ENCODE measurements around the gene SLIT3.
"Not testable (repeated sequence)": the region's sequence is repeated elsewhere in the genome, so short reads cannot be mapped to it uniquely, and the experiment has no call there.

SLIT3 gene

GRCh38 chr5:168746893-168747640 lies 553.9 kb downstream of the SLIT3 start:
- no peak for FAIRE-seq

GRCh38 chr5:168746126-168746892 lies 554.6 kb downstream of the SLIT3 start:
- FAIRE-seq: not testable (repeated sequence)

GRCh38 chr5:168743617-168744016 lies 557.3 kb downstream of the SLIT3 start:
- FAIRE-seq: no peak

- FAIRE-seq: not testable (repeated sequence)
These were observed 558.6 kb downstream of the SLIT3 start for GRCh38 chr5:168742311-168742710.

GRCh38 chr5:168740811-168741213 lies 560.1 kb downstream of the SLIT3 start:
- FAIRE-seq: no peak

GRCh38 chr5:168740092-168740800 lies 560.7 kb downstream of the SLIT3 start:
- no peak for FAIRE-seq

- no peak for FAIRE-seq
These were observed 563.9 kb downstream of the SLIT3 start for GRCh38 chr5:168737066-168737465.

GRCh38 chr5:168736281-168736831 lies 564.6 kb downstream of the SLIT3 start:
- no peak for FAIRE-seq

GRCh38 chr5:168734620-168735300 lies 566.2 kb downstream of the SLIT3 start:
- FAIRE-seq: no peak

- no peak for FAIRE-seq
These were observed 566.8 kb downstream of the SLIT3 start for GRCh38 chr5:168734119-168734518.

GRCh38 chr5:168728546-168729211 lies 572.3 kb downstream of the SLIT3 start:
- FAIRE-seq: no peak

- no peak for FAIRE-seq
These were observed 573.4 kb downstream of the SLIT3 start for GRCh38 chr5:168727547-168727946.

GRCh38 chr5:168726342-168726741 lies 574.6 kb downstream of the SLIT3 start:
- FAIRE-seq: no peak

GRCh38 chr5:168724227-168724626 lies 576.7 kb downstream of the SLIT3 start:
- FAIRE-seq: no peak

- no peak for FAIRE-seq
These were observed 577.9 kb downstream of the SLIT3 start for GRCh38 chr5:168723037-168723436.

GRCh38 chr5:168721966-168722365 lies 579.0 kb downstream of the SLIT3 start:
- no peak for FAIRE-seq

- no peak for FAIRE-seq
These were observed 579.8 kb downstream of the SLIT3 start for GRCh38 chr5:168721002-168721753.

- FAIRE-seq: no peak
These were observed 580.4 kb downstream of the SLIT3 start for GRCh38 chr5:168720575-168720974.

- FAIRE-seq: no peak
These were observed 586.9 kb downstream of the SLIT3 start for GRCh38 chr5:168714046-168714445.

GRCh38 chr5:168713051-168713450 lies 587.9 kb downstream of the SLIT3 start:
- no peak for FAIRE-seq

GRCh38 chr5:168712280-168712924 lies 588.5 kb downstream of the SLIT3 start:
- FAIRE-seq: no peak
